Right lobe of liver (tissue), 6 donors: ENCODE measurements around the gene MGAT3. TPM values are rescaled to one million over a fixed set of nuclear protein-coding genes. Genes with fewer than 3 reads are reported as not detected.
A peak's percentile ranks its signal among the peaks of the same experiment; 100 is the strongest.

Experiments
- ATAC-seq, 4 donors: fragments of 200-7000 bp; cut with Tn5 transposase; one replicate each; pipeline ENCODE4 v1.9.1; 2020; ENCODE audit warnings: mild to moderate bottlenecking in 4 of 4, moderate library complexity in 4 of 4
- DNase-seq, 3 donors: peaks; one replicate each; pipeline ENCODE4 v3.0.0-alpha.2; 2020
- H3K27ac ChIP-seq, 3 donors: fragments of 200-600 bp; one replicate each; pipeline ENCODE4 v1.8.0; 2022
- H3K27me3 ChIP-seq, 2 donors: fragments of 200-600 bp; one replicate each; pipeline ENCODE4 v1.8.0; 2022
- H3K36me3 ChIP-seq, 4 donors: fragments of 200-600 bp; sonication (generic) in 1 of 4; one replicate each; pipeline versions ENCODE4 v1.5.1 to v1.8.0; 2017 to 2022; ENCODE audit warnings: control low read depth in 1 of 4
- H3K4me1 ChIP-seq, 4 donors: fragments of 200-600 bp; sonication (generic) in 1 of 4; one replicate each; pipeline versions ENCODE4 v1.5.1 to v1.8.0; 2017 to 2022; ENCODE audit warnings: control low read depth in 1 of 4
- H3K4me3 ChIP-seq, 3 donors: fragments of 200-600 bp; one replicate each; pipeline ENCODE4 v1.8.0; 2022
- H3K9me3 ChIP-seq, 4 donors: fragments of 200-600 bp; sonication (generic) in 1 of 4; one replicate each; pipeline versions ENCODE4 v1.5.1 to v1.8.0; 2017 to 2022; ENCODE audit warnings: control low read depth in 1 of 4
- CTCF ChIP-seq, 4 donors: fragments of 200-600 bp in 3 of 4; fragments of 450-650 bp in 1 of 4; IDR thresholded peaks; one replicate each; pipeline versions ENCODE4 v1.5.1 to v1.8.0; 2016 to 2022; ENCODE audit warnings: antibody characterized with exemption in 4 of 4, mild to moderate bottlenecking in 2 of 4
- POLR2A ChIP-seq: fragments of 450-650 bp; IDR thresholded peaks from one replicate; pipeline ENCODE4 v1.6.1; 2017; ENCODE audit warnings: antibody characterized with exemption, mild to moderate bottlenecking
- WGBS: methylation state at CpG from one replicate; pipeline ENCODE4 v1.1.6; 2018; ENCODE audit warnings: low coverage, low lambda C conversion rate; ENCODE audit not compliant: insufficient coverage; ENCODE audit errors: missing lambda C conversion rate; 5-methylcytosine and 5-hydroxymethylcytosine counted together
- intact Hi-C, 2 donors: fragments of 100-400 bp; cut with DNase I; formaldehyde crosslinking; loops; one replicate each; pipeline versions ENCODE4 v1.11.2 to v1.14.1; 2022
- total RNA-seq, 6 experiments: library from RNA; depleted of rRNA in 2 of 6; stranded (reverse); fragments of >200 nt in 2 of 6; fragmentation: NEBNext Ultra II Directional in 3 of 6; extraction: Animal tissue kit (Norgen Biotek cat#: 25700) in 3 of 6; gene quantifications; one replicate each; pipeline versions ENCODE4 v1.1.0 to v1.2.4, GENCODE V29; 2016 to 2023
- donor health status: DM: no; HTN: yes; CAD: no.
- donor health status: DM: no; HTN: no; CAD: no.
- donor health status: DM: no; HTN: no; CAD: no.
- donor health status: DM: no; HTN: yes; CAD: no.
- donor health status: DM: no; HTN: yes; CAD: no.

Gene MGAT3
- total RNA-seq, 6 experiments from 2014 or later, result 0.05 to 0.38 (median 0.07) TPM; not detected in 1

- H3K27ac ChIP-seq, result no peak overlapping the region
- H3K36me3 ChIP-seq, result no peaks in the 10 kb centered on the region
- DNase-seq (peak in 1 of 3 donors; percentile 46), ATAC-seq (no peak)
- no peak overlapping the region for H3K4me3 ChIP-seq
- TF ChIP-seq CTCF (IDR thresholded peaks at IDR 0.05) (no peak), POLR2A (no peak)
- intact Hi-C loops, result no loop called here
- H3K27me3 ChIP-seq, result no peaks in the 10 kb centered on the region
- no peaks in the 10 kb centered on the region for H3K4me1 ChIP-seq
- no peaks in the 10 kb centered on the region for H3K9me3 ChIP-seq
- 72% methylated on average over 12 of the region's 45 CpGs for WGBS
Measured at GRCh38 chr22:39486951-39487825, 30.4 kb downstream of the MGAT3 start.

- intact Hi-C loops, result no loop called here
- 92% methylated on average over 5 of the region's 70 CpGs for WGBS
- DNase-seq, result peak in 1 of 3 donors; percentile 55
Measured at GRCh38 chr22:39487826-39488520, 31.2 kb downstream of the MGAT3 start.

DNA sequence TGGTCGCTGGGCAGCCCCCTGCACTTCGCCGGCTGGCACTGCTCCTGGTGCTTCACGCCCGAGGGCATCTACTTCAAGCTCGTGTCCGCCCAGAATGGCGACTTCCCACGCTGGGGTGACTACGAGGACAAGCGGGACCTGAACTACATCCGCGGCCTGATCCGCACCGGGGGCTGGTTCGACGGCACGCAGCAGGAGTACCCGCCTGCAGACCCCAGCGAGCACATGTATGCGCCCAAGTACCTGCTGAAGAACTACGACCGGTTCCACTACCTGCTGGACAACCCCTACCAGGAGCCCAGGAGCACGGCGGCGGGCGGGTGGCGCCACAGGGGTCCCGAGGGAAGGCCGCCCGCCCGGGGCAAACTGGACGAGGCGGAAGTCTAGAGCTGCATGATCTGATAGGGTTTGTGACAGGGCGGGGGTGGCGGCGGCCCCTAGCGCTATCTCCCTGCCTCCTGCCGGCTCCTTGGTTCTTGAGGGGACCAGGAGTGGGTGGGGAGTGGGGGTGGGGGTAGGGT is 31.8 kb downstream of the MGAT3 start:
- ATAC-seq (no peak), DNase-seq (no peak)
- no peak for TF ChIP-seq CTCF (IDR thresholded peaks at IDR 0.05)
- TF ChIP-seq POLR2A, result no peak
- H3K4me1 ChIP-seq, result no peaks in the 10 kb centered on the region
- no CpG with 5 or more reads among the region's 39 CpGs for WGBS
- no peak overlapping the region for H3K4me3 ChIP-seq
- intact Hi-C loops, result no loop called here
- H3K27me3 ChIP-seq, result no peaks in the 10 kb centered on the region
- H3K9me3 ChIP-seq, result no peaks in the 10 kb centered on the region
- no peaks in the 10 kb centered on the region for H3K36me3 ChIP-seq
- H3K27ac ChIP-seq, result no peak overlapping the region

More at GRCh38 chr22:39487826-39488520, 31.2 kb downstream of the MGAT3 start:
- Histone ChIP-seq H3K27me3 (no peaks in the 10 kb centered on the region), H3K4me3 (no peak overlapping the region), H3K9me3 (no peaks in the 10 kb centered on the region), H3K4me1 (no peaks in the 10 kb centered on the region), H3K27ac (no peak overlapping the region), H3K36me3 (no peaks in the 10 kb centered on the region)
- ATAC-seq, result no peak
- TF ChIP-seq POLR2A (no peak), CTCF (IDR thresholded peaks at IDR 0.05) (no peak)

- no peaks in the 10 kb centered on the region for H3K36me3 ChIP-seq
- H3K27ac ChIP-seq, result no peak overlapping the region
- no peaks in the 10 kb centered on the region for H3K4me1 ChIP-seq
- ATAC-seq (peak in 3 of 4 donors; percentile 5 to 34 (median 9)), DNase-seq (no peak)
- intact Hi-C loops, result loop anchor here in 1 of 2 donors (5.0 kb wide), 1 partner anchor 38 kb away; no protein-coding TSS in a partner anchor
- WGBS, result 68% methylated on average over 11 of the region's 17 CpGs
- H3K4me3 ChIP-seq, result no peak overlapping the region
- H3K9me3 ChIP-seq, result no peaks in the 10 kb centered on the region
- TF ChIP-seq POLR2A (no peak), CTCF (IDR thresholded peaks at IDR 0.05) (no peak)
- no peaks in the 10 kb centered on the region for H3K27me3 ChIP-seq
Measured at GRCh38 chr22:39489094-39490068, 32.6 kb downstream of the MGAT3 start.
